IMR-90 (cell line): ENCODE measurements around the gene ARHGAP10. TPM values are rescaled to one million over a fixed set of nuclear protein-coding genes. Genes with fewer than 3 reads are reported as not detected.

Experiments used
- ATAC-seq: fragments of 200-7000 bp; cut with Tn5 transposase; 2 replicates; pipeline ENCODE4 v1.9.1; 2020; ENCODE audit warnings: low read depth, mild to moderate bottlenecking, moderate library complexity
- BruUV-seq: library from RNA; stranded (reverse); fragments of 400-500 nt; replicated peaks from 2 replicates; lab custom pipeline; 2021; lab: Mats Ljungman, UMichigan
- CTCF ChIA-PET: fragments of 300-600 bp; formaldehyde crosslinking; extraction: SDS; loops from one replicate; lab custom pipeline; 2021; ENCODE audit warnings: antibody characterized with exemption; lab: Yijun Ruan, JAX
- POLR2A ChIA-PET: fragments of 300-600 bp; sonication (Branson Sonifier 250); formaldehyde crosslinking; loops from one replicate; lab custom pipeline; 2022; ENCODE audit warnings: antibody characterized with exemption; ENCODE audit not compliant: unreplicated experiment; lab: Charles Lee
- DNase-seq: peaks from one replicate; pipeline ENCODE4 v3.0.0; 2013
- H2AFZ ChIP-seq: replicated peaks from 2 replicates; pipeline ENCODE3; 2013; ENCODE audit warnings: low read length, mild to moderate bottlenecking; ENCODE audit not compliant: poor library complexity
- H2AK5ac ChIP-seq: 2 replicates; pipeline ENCODE4 v1.6.1; 2013; ENCODE audit warnings: low read depth, low read length, inconsistent platforms
- H2AK9ac ChIP-seq: replicated peaks from 2 replicates; pipeline ENCODE3; 2013; ENCODE audit warnings: mild to moderate bottlenecking, low read depth, low read length, moderate library complexity; ENCODE audit not compliant: poor library complexity
- H2BK120ac ChIP-seq: 2 replicates; pipeline ENCODE4 v1.6.1; 2013; ENCODE audit warnings: low read depth, low read length, inconsistent platforms
- H2BK15ac ChIP-seq: 3 replicates; pipeline ENCODE4 v1.6.1; 2013; ENCODE audit warnings: low read depth, low read length, inconsistent platforms
- H2BK20ac ChIP-seq: 2 replicates; pipeline ENCODE4 v1.6.1; 2013; ENCODE audit warnings: low read depth, mild to moderate bottlenecking, inconsistent platforms, low read length, moderate library complexity
- H2BK5ac ChIP-seq: 2 replicates; pipeline ENCODE4 v1.6.1; 2013; ENCODE audit warnings: mild to moderate bottlenecking, low read depth, low read length, inconsistent platforms; ENCODE audit not compliant: poor library complexity, severe bottlenecking
- H3K14ac ChIP-seq: replicated peaks from 2 replicates; pipeline ENCODE4 v1.6.1; 2013; ENCODE audit warnings: low read depth, low read length, inconsistent platforms
- H3K18ac ChIP-seq: 2 replicates; pipeline ENCODE4 v1.6.1; 2013; ENCODE audit warnings: low read depth, low read length, control low read depth
- H3K23ac ChIP-seq: 2 replicates; pipeline ENCODE4 v1.6.1; 2013; ENCODE audit warnings: low read depth, low read length, inconsistent platforms
- H3K27ac ChIP-seq: 2 replicates; pipeline ENCODE4 v1.5.1; 2013; ENCODE audit warnings: mild to moderate bottlenecking, control low read depth, low read length; ENCODE audit not compliant: insufficient read depth
- H3K27me3 ChIP-seq: 2 replicates; pipeline ENCODE4 v1.6.1; 2013; ENCODE audit warnings: low read length; ENCODE audit not compliant: control insufficient read depth, insufficient read depth
- H3K36me3 ChIP-seq: 2 replicates; pipeline ENCODE4 v1.6.1; 2013; ENCODE audit warnings: low read length, mixed read lengths; ENCODE audit not compliant: control insufficient read depth, insufficient read depth
- H3K4ac ChIP-seq: 2 replicates; pipeline ENCODE4 v1.6.1; 2013; ENCODE audit warnings: low read depth, low read length, inconsistent platforms
- H3K4me1 ChIP-seq: 2 replicates; pipeline ENCODE4 v1.6.1; 2013; ENCODE audit warnings: low read length, mixed read lengths; ENCODE audit not compliant: control insufficient read depth, insufficient read depth
- H3K4me2 ChIP-seq: 2 replicates; pipeline ENCODE4 v1.6.1; 2013; ENCODE audit warnings: low read depth, mild to moderate bottlenecking, control low read depth, low read length, moderate library complexity
- H3K4me3 ChIP-seq: 2 replicates; pipeline ENCODE4 v1.5.1; 2013; ENCODE audit warnings: low read depth, mild to moderate bottlenecking, control low read depth, low read length, moderate library complexity; ENCODE audit not compliant: insufficient read depth
- H3K56ac ChIP-seq: 2 replicates; pipeline ENCODE4 v1.6.1; 2013; ENCODE audit warnings: low read length, inconsistent platforms; ENCODE audit not compliant: insufficient read depth; ENCODE audit errors: extremely low read depth
- H3K79me1 ChIP-seq, 2 experiments: 2 replicates each; pipeline ENCODE4 v1.6.1; 2013; ENCODE audit warnings: low read length in 2 of 2, inconsistent platforms in 1 of 2, low read depth in 1 of 2
- H3K9ac ChIP-seq: 2 replicates; pipeline ENCODE4 v1.6.1; 2013; ENCODE audit warnings: low read depth, low read length, control low read depth
- H3K9me1 ChIP-seq: 2 replicates; pipeline ENCODE4 v1.6.1; 2013; ENCODE audit warnings: low read length, inconsistent platforms; ENCODE audit not compliant: insufficient read depth
- H3K9me3 ChIP-seq: 2 replicates; pipeline ENCODE4 v1.6.1; 2013; ENCODE audit warnings: low read length; ENCODE audit not compliant: control insufficient read depth, insufficient read depth
- H4K20me1 ChIP-seq: 2 replicates; pipeline ENCODE4 v1.6.1; 2013; ENCODE audit warnings: low read length, inconsistent platforms; ENCODE audit not compliant: insufficient read depth
- H4K5ac ChIP-seq: 2 replicates; pipeline ENCODE4 v1.6.1; 2013; ENCODE audit warnings: mild to moderate bottlenecking, low read depth, low read length, control low read depth
- H4K8ac ChIP-seq, 2 experiments: 2 replicates each; pipeline ENCODE4 v1.6.1; 2013; ENCODE audit warnings: low read depth in 2 of 2, low read length in 2 of 2, control low read depth in 1 of 2, inconsistent platforms in 1 of 2
- H4K91ac ChIP-seq: 2 replicates; pipeline ENCODE4 v1.6.1; 2013; ENCODE audit warnings: low read depth, low read length, inconsistent platforms; ENCODE audit not compliant: insufficient read depth
- BHLHE40 ChIP-seq: fragments of 150-350 bp; IDR thresholded peaks from 2 replicates; pipeline ENCODE4 v1.6.1; 2016; ENCODE audit warnings: mild to moderate bottlenecking, low read depth, low read length
- CEBPB ChIP-seq: IDR thresholded peaks from 2 replicates; pipeline ENCODE4 v1.6.1; 2012; ENCODE audit warnings: low read depth, low read length, improper control_type of control experiment
- CHD1 ChIP-seq: IDR thresholded peaks from 2 replicates; pipeline ENCODE4 v1.6.1; 2012; ENCODE audit warnings: low read depth, low read length, improper control_type of control experiment
- MAFK ChIP-seq: IDR thresholded peaks from 2 replicates; pipeline ENCODE4 v1.6.1; 2012; ENCODE audit warnings: low read depth, low read length, improper control_type of control experiment
- MAZ ChIP-seq: IDR thresholded peaks from 2 replicates; pipeline ENCODE4 v1.6.1; 2012; ENCODE audit warnings: low read depth, mild to moderate bottlenecking, low read length, improper control_type of control experiment, moderate library complexity, borderline replicate concordance
- MXI1 ChIP-seq: IDR thresholded peaks from 2 replicates; pipeline ENCODE4 v1.6.1; 2012; ENCODE audit warnings: low read depth, mild to moderate bottlenecking, low read length, moderate library complexity, borderline replicate concordance
- NFE2L2 ChIP-seq: fragments of 150-350 bp; IDR thresholded peaks from 2 replicates; pipeline ENCODE4 v1.6.1; 2016; ENCODE audit warnings: low read depth, mild to moderate bottlenecking, low read length
- RCOR1 ChIP-seq: IDR thresholded peaks from 2 replicates; pipeline ENCODE4 v1.6.1; 2012; ENCODE audit warnings: mild to moderate bottlenecking, low read length, improper control_type of control experiment; ENCODE audit not compliant: insufficient replicate concordance
- RFX5 ChIP-seq: IDR thresholded peaks from 2 replicates; pipeline ENCODE4 v1.8.0; 2012; ENCODE audit warnings: low read depth, mild to moderate bottlenecking, low read length, moderate library complexity
- SMC3 ChIP-seq: fragments of 150-350 bp; IDR thresholded peaks from 2 replicates; pipeline ENCODE4 v1.6.1; 2016; ENCODE audit warnings: low read depth, mild to moderate bottlenecking, antibody characterized with exemption, low read length, moderate library complexity
- WGBS, 2 experiments: methylation state at CpG; one replicate each; pipeline versions ENCODE4 v1.1.5 to v1.1.7; 2013; ENCODE audit warnings: missing lambda C conversion rate in 2 of 2; ENCODE audit not compliant: insufficient read length in 1 of 2; ENCODE audit errors: extremely low coverage in 2 of 2; 5-methylcytosine and 5-hydroxymethylcytosine counted together
- dilution Hi-C: fragments of 300-500 bp; cut with HindIII; formaldehyde crosslinking; loops from one replicate; pipeline ENCODE4 v1.14.3; 2018; ENCODE audit warnings: low sequenced_read_pairs; ENCODE audit not compliant: unreplicated experiment
- in situ Hi-C: fragments of 300-500 bp; cut with MboI; formaldehyde crosslinking; loops from 3 replicates; pipeline ENCODE4 v1.14.3; 2019; ENCODE audit warnings: low sequenced_read_pairs, inconsistent platforms, mixed read lengths
- intact Hi-C: fragments of 100-400 bp; cut with micrococcal nuclease; formaldehyde crosslinking; loops from 2 replicates; pipeline ENCODE4 v1.10.0; 2022
- polyA plus RNA-seq, 3 experiments: library from polyadenylated mRNA; depleted of rRNA; stranded (reverse); fragments of >200 nt; gene quantifications; 2 replicates each; pipeline ENCODE4 v1.2.3, GENCODE V29; 2012; ENCODE audit warnings: low replicate concordance in 1 of 3
- total RNA-seq: library from RNA; depleted of rRNA; stranded (reverse); fragments of >200 nt; gene quantifications from 2 replicates; pipeline ENCODE4 v1.2.3, GENCODE V29; 2012
- TF ChIP-seq, protein P1 (sequence below): conservative IDR thresholded peaks from 2 replicates; pipeline ENCODE4 v1.5.1; 2012; ENCODE audit warnings: mild to moderate bottlenecking, low read depth, low read length, improper control_type of control experiment
- TF ChIP-seq, protein P2 (sequence below): fragments of 150-350 bp; IDR thresholded peaks from 2 replicates; pipeline ENCODE4 v1.6.1; 2016; ENCODE audit warnings: low read depth, mild to moderate bottlenecking, low read length, moderate library complexity, borderline replicate concordance
- TF ChIP-seq, protein P3 (sequence below): fragments of 150-350 bp; IDR thresholded peaks from 2 replicates; pipeline ENCODE4 v1.6.1; 2017; ENCODE audit warnings: mild to moderate bottlenecking, antibody characterized with exemption, low read length, low read depth

The ARHGAP10 gene
- total and polyA plus RNA-seq, 2 of the 4 experiments (the other 2 are of a cell fraction), result 27.1 to 29.4 TPM

DNA sequence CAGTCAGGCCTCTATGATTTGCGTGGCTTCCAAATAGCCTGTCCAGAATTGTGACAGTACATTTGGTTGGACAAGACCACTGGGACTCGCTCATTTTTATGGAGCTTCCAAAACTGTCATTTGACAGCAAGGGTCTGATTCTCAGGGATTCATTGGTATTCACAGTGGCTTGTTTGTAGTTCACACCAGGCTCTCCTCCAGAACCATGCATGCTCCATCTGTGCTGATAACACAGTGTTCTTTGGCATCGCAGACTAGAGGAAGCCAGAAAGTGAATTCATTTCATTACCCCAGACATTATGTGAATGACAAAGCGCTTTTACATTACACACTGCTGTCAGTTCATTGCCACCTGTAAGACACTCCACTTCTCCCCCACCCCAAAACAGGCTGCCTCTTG, 208.3 kb downstream of the ARHGAP10 start:
- POLR2A ChIA-PET, result no interaction called here
- in situ Hi-C loops, result no loop called here
- CTCF ChIA-PET, result no interaction called here

More for the DNA sequence above, 208.3 kb downstream of the ARHGAP10 start:
- no peak overlapping the region for H2BK15ac ChIP-seq
- H3K27me3 ChIP-seq, result no peaks in the 10 kb centered on the region
- no TSS peak for BruUV-seq
- no peak overlapping the region for H3K27ac ChIP-seq
- intact Hi-C loops, result no loop called here
- no peak overlapping the region for H3K9ac ChIP-seq
- DNase-seq (no peak), ATAC-seq (no peak)
- H3K23ac ChIP-seq, result no peak overlapping the region
- dilution Hi-C loops, result no loop called here
- H4K20me1 ChIP-seq, result no peaks in the 10 kb centered on the region
- H3K14ac ChIP-seq, result no peak overlapping the region
- no peak overlapping the region for H4K91ac ChIP-seq
- H3K9me1 ChIP-seq, result peaks cover 5% of the 10 kb centered on the region; the same call in 1 of the 2 replicates
- H2BK20ac ChIP-seq, result no peak overlapping the region
- H2AK9ac ChIP-seq, result no peak overlapping the region
- H2BK5ac ChIP-seq, result no peak overlapping the region
- no peak overlapping the region for H3K4ac ChIP-seq
- no peak overlapping the region for H3K4me3 ChIP-seq
- no peak overlapping the region for H4K5ac ChIP-seq
- peaks cover 6% of the 10 kb centered on the region for H3K4me1 ChIP-seq
- H2BK120ac ChIP-seq, result no peak overlapping the region
- peaks cover 0 to 3% of the 10 kb centered on the region in 2 experiments; a peak in 1 of 4 replicates for H3K79me1 ChIP-seq
- no peak overlapping the region; the same call in 1 of the 2 replicates for H3K18ac ChIP-seq
- H3K36me3 ChIP-seq, result peaks cover 5% of the 10 kb centered on the region
- H4K8ac ChIP-seq, result no peak overlapping the region
- H3K56ac ChIP-seq, result no peak overlapping the region
- no peak overlapping the region for H3K4me2 ChIP-seq
- WGBS, 2 experiments, result 83% methylated on average over 1 of the region's 4 CpGs; no CpG with 5 or more reads in 1 of the 2 experiments
- H2AK5ac ChIP-seq, result no peak overlapping the region
- TF ChIP-seq NFE2L2, result no peak
- TF ChIP-seq, protein P1, sequence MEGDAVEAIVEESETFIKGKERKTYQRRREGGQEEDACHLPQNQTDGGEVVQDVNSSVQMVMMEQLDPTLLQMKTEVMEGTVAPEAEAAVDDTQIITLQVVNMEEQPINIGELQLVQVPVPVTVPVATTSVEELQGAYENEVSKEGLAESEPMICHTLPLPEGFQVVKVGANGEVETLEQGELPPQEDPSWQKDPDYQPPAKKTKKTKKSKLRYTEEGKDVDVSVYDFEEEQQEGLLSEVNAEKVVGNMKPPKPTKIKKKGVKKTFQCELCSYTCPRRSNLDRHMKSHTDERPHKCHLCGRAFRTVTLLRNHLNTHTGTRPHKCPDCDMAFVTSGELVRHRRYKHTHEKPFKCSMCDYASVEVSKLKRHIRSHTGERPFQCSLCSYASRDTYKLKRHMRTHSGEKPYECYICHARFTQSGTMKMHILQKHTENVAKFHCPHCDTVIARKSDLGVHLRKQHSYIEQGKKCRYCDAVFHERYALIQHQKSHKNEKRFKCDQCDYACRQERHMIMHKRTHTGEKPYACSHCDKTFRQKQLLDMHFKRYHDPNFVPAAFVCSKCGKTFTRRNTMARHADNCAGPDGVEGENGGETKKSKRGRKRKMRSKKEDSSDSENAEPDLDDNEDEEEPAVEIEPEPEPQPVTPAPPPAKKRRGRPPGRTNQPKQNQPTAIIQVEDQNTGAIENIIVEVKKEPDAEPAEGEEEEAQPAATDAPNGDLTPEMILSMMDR, result no peak
- no peak for TF ChIP-seq MAFK
- TF ChIP-seq MXI1, result no peak
- no peak for TF ChIP-seq CHD1
- no peak for TF ChIP-seq RCOR1
- TF ChIP-seq CEBPB, result no peak
- TF ChIP-seq, protein P2, sequence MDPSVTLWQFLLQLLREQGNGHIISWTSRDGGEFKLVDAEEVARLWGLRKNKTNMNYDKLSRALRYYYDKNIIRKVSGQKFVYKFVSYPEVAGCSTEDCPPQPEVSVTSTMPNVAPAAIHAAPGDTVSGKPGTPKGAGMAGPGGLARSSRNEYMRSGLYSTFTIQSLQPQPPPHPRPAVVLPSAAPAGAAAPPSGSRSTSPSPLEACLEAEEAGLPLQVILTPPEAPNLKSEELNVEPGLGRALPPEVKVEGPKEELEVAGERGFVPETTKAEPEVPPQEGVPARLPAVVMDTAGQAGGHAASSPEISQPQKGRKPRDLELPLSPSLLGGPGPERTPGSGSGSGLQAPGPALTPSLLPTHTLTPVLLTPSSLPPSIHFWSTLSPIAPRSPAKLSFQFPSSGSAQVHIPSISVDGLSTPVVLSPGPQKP, result no peak
- TF ChIP-seq RFX5, result no peak
- TF ChIP-seq MAZ, result no peak
- no peak for TF ChIP-seq BHLHE40
- TF ChIP-seq, protein P3, sequence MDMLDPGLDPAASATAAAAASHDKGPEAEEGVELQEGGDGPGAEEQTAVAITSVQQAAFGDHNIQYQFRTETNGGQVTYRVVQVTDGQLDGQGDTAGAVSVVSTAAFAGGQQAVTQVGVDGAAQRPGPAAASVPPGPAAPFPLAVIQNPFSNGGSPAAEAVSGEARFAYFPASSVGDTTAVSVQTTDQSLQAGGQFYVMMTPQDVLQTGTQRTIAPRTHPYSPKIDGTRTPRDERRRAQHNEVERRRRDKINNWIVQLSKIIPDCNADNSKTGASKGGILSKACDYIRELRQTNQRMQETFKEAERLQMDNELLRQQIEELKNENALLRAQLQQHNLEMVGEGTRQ, result no peak
- TF ChIP-seq SMC3, result no peak
- no peak overlapping the region for H2AFZ ChIP-seq
- H3K9me3 ChIP-seq, result no peaks in the 10 kb centered on the region
